HG02610 (cell line): ENCODE measurements around the gene BAZ1B.
A peak's percentile ranks its signal among the peaks of the same experiment; 100 is the strongest.

Experiments used
- ATAC-seq: cut with Tn5 transposase; IDR thresholded peaks from one replicate; pipeline ENCODE4 v1.9.1; 2021; ENCODE audit warnings: mild to moderate bottlenecking, moderate library complexity; ENCODE audit not compliant: unreplicated experiment

BAZ1B gene

GRCh38 chr7:73449422-73449821 lies 72.7 kb downstream of the BAZ1B start:
- ATAC-seq, result no peak

GRCh38 chr7:73448609-73449008 lies 73.5 kb downstream of the BAZ1B start:
- no peak for ATAC-seq

DNA sequence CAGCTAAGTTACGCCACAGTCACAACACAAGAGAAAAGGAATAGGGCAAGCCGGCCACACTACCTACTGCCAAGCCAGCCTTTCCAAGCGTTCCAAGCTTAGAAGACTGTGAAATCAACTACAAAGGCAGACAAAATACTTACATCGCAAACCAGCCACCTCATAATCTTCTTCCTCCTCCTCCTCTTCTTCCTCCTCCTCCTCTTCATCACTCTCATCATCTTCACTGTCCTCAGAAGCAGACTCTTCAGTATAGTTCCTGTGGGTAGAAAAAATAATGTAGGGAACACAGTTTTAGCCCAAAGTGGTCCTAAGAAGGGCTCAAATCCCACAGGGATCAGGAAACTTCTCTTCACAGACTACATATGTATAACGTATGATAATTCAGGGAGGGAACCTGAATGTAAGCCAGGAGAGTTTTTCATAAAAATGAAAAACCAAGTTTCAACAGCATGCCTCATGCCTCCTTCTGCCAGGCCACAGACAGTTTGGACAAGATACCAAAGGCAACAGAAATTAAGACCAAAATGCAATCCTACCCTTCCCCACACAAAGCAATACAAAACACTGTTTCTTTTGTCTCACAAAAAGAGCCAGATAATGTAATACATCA lies 74.9 kb downstream of the BAZ1B start:
- ATAC-seq, result no peak

DNA sequence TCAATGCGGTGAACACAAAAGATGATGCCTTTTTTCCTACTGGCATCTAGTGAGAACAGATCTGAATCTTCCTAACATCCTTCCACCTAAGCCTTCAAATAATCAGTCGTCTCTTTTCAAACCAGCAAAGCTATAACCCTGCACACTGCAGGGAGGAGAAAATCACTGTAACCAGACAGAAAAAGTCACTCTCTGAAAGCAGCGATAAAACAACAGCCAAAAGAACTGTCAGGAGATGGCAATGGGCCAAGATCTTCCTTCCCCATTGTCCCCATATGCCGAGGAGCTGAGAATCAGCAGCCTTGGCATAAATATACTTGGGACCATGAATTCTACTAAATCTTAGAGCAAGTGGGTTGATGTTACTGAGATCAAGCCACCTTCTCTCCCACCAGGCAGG lies 75.4 kb downstream of the BAZ1B start:
- ATAC-seq, result no peak

- no peak for ATAC-seq
These were observed 78.4 kb downstream of the BAZ1B start for GRCh38 chr7:73443548-73444255.

GRCh38 chr7:73442903-73443500 lies 79.1 kb downstream of the BAZ1B start:
- no peak for ATAC-seq

GRCh38 chr7:73442222-73442902 lies 79.7 kb downstream of the BAZ1B start:
- no peak for ATAC-seq

GRCh38 chr7:73439410-73439704 lies 82.7 kb downstream of the BAZ1B start:
- no peak for ATAC-seq

DNA sequence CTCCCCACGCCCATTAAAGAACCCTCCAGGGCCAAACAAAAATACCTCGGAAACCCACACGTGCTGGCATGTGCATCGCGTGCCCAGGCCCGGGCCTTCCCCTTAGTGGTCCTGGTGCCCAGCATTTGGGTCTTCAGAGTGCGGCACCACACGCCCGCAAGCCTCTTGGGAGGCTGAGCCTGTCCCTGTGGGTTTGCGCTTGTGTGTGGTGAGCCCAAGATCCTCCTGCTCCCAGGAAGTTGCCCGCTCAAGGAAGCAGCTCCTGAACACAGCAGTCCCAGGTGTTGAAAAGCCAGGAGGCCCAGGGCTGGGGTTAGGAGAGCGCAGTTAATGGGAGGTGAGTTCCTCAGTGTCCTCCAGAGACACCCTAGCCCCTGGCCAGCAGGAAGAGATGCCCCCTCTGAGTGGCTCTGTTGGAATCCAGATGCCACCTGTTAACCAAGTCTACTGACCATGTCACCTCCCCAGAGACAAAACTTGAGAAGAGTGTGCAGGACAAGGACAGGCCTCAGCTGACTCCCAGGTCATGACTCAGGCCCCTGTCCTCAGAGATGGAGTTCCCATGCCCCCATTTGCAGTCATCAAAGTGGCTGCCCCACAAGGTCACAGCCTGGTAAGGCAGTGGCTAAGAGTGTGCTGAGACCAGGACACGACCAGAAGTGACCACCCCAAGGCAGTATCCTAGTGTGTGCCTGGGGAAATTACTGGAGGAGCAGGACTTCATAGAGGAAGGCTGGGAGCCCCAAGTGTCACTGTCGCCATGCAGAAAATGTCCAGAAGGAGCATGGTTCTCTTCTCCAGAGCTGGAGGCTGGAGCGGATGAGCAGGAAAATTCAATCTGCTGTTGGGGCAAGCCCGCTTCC lies 83.3 kb downstream of the BAZ1B start:
- no peak for ATAC-seq

DNA sequence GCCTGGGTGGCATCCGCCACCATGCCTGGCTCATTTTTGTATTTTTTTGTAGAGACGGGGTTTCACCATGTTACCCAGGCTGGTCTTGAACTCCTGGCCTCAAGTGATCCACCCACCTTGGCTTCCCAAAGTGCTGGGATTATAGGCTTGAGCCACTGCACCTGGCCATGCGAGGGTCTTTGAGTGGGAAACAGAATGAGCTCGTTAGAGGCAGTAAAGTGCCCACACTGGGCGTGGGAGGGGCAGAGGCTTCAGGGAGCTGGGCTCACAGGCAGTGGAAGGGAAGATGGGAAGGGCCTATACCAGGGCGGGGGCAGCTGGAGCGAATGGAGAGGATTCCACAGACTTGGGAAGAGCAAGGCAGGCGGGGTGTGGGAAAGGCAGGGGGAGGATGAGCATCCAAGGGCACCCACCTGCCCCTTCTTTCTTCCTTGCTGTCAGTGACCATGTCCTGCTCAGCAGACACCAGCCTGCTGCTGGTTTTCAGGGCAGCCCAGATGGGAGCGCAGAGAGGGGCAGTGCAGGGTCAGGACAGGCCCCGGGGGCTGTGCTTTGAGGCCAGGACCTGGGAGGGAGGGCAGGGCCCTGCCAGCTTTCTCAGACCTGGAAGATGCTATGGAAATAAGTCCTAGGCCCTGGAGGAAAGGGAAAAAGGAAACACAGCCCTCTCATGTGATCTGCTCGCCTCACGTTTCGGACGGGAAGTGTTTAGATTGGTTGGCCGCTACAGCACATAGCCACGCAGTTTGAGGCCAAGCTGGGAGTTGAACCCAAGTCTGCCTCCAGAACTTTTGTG lies 84.3 kb downstream of the BAZ1B start:
- no peak for ATAC-seq

DNA sequence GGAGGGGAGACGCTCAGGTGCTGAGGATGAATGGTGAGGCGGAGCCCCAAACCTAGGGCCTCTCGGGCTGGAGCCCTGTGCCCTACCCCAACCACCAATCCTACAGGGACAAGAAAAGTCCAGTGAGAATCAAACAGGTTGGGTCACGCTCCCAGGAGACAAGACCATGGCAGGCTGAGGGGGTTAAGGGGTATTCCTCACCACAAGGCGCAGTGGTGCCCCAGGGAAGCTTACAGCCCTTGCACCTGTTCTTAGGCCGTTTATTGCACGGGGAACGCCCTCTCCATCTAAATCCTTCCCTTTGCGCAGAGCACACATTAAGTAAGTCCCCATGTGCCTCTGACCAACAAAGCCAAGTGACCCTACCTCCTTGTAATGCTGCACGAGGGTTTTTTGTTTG lies 85.0 kb downstream of the BAZ1B start:
- no peak for ATAC-seq

DNA sequence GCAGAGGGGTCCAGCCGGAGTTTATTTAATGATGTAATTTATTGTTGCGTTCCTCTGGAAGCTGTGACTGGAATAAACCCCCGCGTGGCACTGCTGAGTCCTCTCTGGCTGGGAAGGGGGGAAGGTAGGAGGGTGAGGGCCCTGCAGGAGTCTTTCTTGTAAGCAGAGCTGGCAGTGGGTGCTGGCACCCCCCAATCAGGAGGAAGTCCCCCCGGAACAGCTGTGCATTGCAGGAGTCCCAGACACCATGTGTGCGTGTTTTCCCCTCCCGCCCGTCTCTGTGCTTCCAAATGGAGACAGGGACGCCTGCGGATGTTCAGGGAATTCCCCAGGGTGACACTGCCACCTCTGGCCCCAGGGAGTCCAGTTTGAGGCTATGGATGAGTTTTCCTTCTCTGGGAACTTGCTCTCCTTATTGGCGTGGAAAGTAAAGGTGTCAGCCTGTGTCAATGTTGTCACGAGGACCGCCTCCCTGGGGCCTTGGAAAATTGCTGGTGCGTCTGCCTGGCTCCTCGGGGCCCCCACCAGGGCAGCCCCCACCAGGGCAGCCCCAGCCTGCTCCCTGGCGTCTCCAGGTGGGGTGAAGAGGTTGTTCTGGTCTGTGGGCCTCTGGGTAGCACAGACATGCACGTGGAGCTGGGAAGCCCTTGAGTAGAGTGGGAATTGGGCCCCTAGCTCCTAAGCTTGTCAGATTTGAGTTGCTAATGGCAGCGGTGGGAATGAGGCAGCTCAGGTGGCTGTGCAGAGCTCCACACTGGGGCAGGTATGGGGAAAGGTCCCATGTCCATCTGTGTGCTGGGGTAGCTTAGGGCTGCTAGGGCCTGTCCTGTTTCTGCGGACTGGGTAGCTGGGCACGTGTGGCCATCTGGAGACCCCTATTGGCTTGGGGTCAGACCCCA lies 85.8 kb downstream of the BAZ1B start:
- ATAC-seq, result no peak

GRCh38 chr7:73435471-73436009 lies 86.6 kb downstream of the BAZ1B start:
- ATAC-seq, result no peak

DNA sequence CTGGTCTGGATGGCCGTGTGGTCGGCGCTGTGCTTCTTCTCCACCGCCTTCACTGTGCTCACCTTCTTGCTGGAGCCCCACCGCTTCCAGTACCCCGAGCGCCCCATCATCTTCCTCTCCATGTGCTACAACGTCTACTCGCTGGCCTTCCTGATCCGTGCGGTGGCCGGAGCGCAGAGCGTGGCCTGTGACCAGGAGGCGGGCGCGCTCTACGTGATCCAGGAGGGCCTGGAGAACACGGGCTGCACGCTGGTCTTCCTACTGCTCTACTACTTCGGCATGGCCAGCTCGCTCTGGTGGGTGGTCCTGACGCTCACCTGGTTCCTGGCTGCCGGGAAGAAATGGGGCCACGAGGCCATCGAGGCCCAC lies 87.4 kb downstream of the BAZ1B start:
- no peak for ATAC-seq

GRCh38 chr7:73433924-73434700 lies 88.0 kb downstream of the BAZ1B start:
- peak; percentile 18 for ATAC-seq

GRCh38 chr7:73432676-73433075 lies 89.4 kb downstream of the BAZ1B start:
- no peak for ATAC-seq

- no peak for ATAC-seq
These were observed 90.9 kb downstream of the BAZ1B start for GRCh38 chr7:73431041-73431835.
